ENCODE measurements around the gene FTSJ1.

The FTSJ1 gene

GRCh38 chrX:48471504-48471903, 4.5 kb upstream of the FTSJ1 start:
- DNase-seq, result no peak

- no peak for DNase-seq
Observed at GRCh38 chrX:48472225-48472624, 3.8 kb upstream of the FTSJ1 start.

- no peak for DNase-seq
Observed at GRCh38 chrX:48472851-48473703, 2.9 kb upstream of the FTSJ1 start.

DNA sequence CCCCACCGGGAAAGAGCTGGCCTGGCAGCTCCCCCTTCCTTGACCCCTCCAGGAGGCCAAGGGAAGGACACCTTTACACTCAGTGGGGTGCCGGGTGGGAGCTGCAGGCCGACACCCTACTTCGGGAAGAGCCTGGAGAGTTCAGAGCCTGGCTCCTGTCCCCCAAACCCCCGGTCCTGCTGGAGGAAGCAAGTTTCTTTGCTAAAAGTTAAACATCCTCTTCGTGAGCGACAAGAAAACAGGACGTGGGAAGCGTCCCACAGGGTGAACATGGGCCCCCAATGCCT, 2.4 kb upstream of the FTSJ1 start:
- no peak for DNase-seq

DNA sequence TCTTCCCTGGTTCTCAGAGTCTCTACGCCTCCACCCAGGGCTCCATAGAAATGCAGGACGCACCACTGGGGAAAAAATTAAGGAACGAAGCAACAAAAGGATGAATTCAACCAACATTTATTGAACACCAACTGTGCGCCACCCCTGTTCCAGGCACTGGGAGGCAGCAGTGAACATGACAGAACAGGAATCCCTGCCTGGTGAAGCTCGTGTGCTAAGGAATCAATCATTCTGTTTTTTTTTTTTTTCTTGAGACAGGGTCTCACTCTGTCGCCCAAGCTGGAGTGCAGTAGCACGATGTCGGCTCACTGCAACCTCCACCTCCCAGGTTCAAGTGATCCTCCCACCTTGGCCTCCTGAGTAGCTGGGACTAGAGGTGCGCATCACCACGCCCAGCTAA, 1.9 kb upstream of the FTSJ1 start:
- DNase-seq, result no peak

- no peak for DNase-seq
Observed at GRCh38 chrX:48474581-48474980, 1.4 kb upstream of the FTSJ1 start.

GRCh38 chrX:48475296-48475695, 703 bp upstream of the FTSJ1 start:
- DNase-seq, result no peak

- no peak for DNase-seq
Observed at GRCh38 chrX:48476919-48477318, 920 bp downstream of the FTSJ1 start.

- no peak for DNase-seq
Observed at GRCh38 chrX:48477960-48478755, 2.2 kb downstream of the FTSJ1 start.

GRCh38 chrX:48478806-48479205, 2.8 kb downstream of the FTSJ1 start:
- no peak for DNase-seq

DNA sequence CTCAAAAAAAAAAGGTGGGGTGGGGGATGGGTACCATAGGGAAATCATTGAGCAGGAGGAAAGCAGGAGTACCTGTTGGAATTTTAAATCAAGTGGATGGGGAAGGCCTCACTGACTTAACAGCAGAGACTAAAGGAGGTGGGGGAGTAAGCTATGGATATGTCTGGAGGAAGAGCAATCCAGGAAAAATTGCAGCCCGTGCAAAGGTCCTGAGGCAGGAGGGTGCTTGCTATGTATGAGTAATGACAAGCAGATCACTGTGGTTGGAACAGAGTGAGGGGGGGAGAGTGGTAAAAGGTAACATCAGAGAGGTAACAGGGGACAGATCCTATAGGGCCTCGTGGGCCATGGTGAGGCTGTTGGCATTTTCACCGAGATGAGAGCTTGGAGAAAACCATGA, 4.1 kb downstream of the FTSJ1 start:
- DNase-seq, result no peak

DNA sequence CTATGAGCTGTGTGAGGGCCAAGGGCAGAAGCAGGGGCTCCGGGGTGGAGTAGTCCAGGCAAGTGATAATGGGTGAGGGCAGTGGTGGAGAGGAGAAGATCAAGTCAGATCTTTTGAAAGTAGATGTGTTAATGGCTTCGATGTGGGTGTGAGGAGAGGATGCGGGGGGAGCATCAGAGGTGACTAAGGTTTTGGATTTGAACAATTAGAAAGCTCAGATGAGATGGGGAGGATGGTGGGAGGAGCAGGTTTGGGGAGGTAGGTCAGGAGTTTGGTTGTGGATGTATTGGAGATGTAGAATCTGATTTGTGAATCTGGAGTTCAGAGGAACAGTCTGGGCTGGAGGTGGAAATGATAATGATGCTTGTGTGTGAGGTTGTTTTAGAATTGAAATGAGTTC, 4.6 kb downstream of the FTSJ1 start:
- DNase-seq, result no peak

DNA sequence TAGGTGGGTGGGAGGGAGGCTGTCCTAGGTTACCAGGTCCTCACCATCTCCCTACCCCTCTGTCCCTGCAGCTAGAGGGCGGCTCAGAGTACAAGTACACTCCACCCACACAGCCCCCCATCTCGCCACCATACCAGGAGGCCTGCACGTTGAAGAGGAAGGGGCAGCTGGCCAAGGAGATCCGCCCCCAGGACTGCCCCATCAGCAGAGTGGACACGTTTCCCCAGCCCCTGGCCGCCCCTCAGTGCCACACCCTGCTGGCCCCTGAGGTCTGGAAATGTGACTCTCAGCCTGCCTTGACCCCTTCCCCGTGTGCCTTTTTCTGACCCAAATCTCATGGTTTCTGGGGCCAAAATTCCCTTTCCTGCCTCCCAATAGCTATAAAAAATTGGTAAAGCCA, 6.5 kb downstream of the FTSJ1 start:
- no peak for DNase-seq

DNA sequence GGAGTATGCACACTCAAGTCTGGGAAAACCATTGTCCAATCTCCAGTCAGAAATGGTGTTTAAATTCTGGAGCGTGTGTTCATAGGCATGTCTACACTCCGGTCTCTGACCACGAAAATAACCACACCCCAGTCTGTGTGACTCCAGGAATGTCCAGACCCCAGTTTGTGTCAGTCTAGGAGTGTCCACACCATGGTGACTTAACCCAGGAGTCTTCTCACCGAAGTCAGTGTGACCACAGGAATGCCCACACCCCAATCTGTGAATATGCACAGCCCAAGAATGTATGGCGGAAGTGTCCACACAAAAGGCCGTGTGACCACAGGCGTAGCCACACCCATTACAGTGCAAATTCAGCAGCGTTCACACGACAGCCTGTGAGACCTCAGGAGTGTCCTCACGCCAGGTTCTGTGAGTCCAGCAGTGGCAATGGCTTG, 11.4 kb downstream of the FTSJ1 start:
- peak; percentile 95 for DNase-seq

DNA sequence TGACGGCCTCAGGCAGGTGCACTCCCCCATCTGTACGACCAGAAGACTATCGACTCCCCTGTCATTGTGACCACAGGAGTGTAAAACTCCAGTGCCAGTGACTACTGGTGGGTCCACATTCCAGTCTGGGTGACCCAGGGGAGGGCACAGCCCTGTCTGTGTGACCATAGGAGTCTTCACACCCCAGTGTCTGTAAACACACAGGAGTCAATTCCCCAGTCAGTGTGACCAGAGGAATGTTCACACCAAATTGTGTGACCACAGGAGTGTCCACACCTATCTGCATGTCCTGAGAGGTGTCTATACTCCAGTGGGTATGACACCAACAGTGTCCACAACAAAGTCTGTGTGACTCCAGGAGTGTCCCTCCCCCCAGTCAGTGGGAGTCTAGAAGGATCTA, 12.0 kb downstream of the FTSJ1 start:
- DNase-seq, result no peak

- no peak for DNase-seq
Observed at GRCh38 chrX:48489296-48489695, 13.3 kb downstream of the FTSJ1 start.

DNA sequence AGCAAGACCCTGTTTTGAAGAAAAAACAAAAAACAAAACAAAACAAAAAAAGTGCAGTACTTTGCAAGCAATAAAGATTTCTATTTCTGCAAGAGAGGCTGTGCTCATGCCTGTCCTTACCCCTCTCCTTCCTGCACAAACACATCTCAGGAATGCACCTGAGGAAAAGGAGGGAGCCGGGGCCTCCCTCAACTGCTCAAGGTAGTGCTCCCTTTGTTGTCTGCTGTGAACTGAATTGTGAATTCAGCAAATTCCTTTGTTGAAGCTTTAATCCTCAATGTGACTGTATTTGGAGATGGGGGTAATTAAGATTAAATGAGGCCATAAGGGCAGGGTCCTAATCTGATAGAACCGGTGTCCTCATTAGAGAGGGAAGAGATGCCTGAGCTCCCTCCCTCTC, 13.9 kb downstream of the FTSJ1 start:
- no peak for DNase-seq

DNA sequence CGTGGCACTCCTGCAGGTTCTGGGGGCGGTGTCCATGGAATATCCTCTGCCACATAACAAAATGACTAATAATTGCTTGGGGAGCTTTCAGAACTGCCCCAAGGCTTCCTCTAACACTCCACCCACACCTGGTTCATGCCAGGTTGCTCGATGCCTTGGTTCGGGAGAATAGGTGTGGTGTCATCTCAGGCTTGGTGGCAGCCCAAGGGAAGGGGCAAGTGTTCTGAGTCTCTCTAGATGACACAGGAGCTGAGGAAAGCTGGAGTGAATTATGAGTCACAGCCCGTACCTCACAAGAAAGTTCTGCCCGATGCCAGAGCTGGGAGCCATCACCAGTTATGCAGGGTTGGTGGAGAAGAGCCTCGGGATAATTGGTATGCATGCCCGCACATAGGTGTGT, 14.7 kb downstream of the FTSJ1 start:
- no peak for DNase-seq

GRCh38 chrX:48491809-48492208, 15.8 kb downstream of the FTSJ1 start:
- DNase-seq, result no peak

DNA sequence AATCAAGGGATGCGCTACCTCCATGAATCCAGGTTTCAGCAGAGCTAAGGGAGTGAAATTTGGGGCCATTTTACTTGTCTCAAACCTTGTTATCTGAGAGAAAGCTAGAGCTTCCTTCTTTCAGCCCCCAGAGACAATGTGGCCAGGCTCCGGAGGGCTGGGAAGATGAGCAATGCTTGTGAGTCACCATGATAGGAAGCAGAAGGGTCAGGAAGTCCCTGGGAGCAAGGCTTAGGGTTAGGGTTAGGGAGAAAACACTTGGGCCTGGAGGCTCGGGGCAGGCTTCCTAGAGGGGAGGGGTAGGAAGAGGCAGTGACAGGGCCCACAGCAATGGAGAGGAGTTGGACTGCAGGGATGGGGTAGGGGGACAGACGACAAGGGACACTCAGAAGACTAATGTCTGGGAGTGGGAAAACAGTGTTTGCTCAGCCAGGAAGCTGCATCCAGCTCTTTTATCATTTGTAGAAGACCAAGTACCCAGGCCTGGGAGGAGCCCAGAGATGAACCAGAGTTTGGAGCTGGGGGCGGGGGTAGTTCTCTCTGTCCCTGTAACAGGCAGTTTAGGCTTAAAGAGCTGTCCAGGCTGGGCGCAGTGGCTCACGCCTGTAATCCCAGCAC, 16.4 kb downstream of the FTSJ1 start:
- DNase-seq, result peak; percentile 68

DNA sequence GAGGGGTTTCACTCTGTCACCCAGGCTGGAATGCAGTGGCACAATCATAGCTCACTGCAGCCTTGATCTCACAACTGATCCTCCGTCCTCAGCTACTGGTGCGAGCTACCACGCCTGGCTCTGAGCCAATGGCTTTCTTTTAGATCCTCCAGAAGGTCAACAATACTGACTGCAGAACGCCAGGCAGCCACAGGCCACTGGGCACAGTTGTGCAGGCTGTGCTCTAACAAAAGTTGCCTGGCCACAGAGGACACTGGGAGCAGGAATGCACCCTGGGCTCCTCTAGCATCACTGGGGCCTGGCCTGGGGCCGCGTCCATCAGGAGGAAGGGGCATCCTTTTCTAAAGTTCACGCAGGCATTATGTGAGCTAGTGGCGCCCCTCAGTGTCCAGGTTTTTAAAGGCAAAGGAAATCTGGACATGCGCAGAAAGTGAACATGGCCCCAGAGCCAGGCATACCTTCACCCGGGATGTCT, 17.9 kb downstream of the FTSJ1 start:
- peak; percentile 44 for DNase-seq

GRCh38 chrX:48496660-48497059, 20.7 kb downstream of the FTSJ1 start:
- DNase-seq, result peak; percentile 35

GRCh38 chrX:48497871-48498270, 21.9 kb downstream of the FTSJ1 start:
- no peak for DNase-seq

DNA sequence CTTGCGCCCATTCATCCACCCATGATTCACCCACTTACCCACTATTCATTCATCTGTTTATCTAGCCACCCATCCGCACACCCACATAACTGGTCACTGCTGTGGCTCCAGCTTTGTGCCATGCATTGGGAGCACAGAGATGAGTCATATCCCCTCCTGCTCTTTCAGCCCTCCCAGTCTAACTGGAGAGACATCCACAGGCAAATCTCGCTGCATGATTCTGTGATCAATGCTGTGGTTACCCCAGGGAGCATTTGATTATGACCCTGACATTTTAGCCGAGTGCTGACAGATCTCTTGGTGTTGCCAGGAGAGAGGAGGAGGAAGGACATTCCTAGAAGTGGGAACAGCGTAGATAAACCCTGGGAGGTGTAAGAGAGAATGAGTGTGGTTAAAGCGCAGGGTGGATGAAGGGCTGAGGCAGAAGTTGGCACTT, 22.4 kb downstream of the FTSJ1 start:
- DNase-seq, result peak; percentile 64

Data from HCEC 1CT (cell line).